MM.1S (cell line): ENCODE measurements around the gene TMEM245.

Experiments
- DNase-seq: peaks from one replicate; pipeline ENCODE4 v3.0.0-alpha.2; 2015
- H2AFZ ChIP-seq: fragments of 300-600 bp; sonication (generic); 2 replicates; pipeline ENCODE4 v1.6.0; 2016; ENCODE audit warnings: antibody characterized with exemption, low read length
- H3F3A ChIP-seq: fragments of 300-600 bp; sonication (generic); 2 replicates; pipeline ENCODE4 v1.6.1; 2016; ENCODE audit warnings: mild to moderate bottlenecking, antibody characterized with exemption, low read length, moderate library complexity, mixed read lengths; ENCODE audit not compliant: insufficient read depth
- H3K27ac ChIP-seq: fragments of 300-600 bp; sonication (generic); 2 replicates; pipeline ENCODE4 v1.5.1; 2016; ENCODE audit warnings: mild to moderate bottlenecking, low read length
- H3K27me3 ChIP-seq: fragments of 300-600 bp; sonication (generic); replicated peaks from 2 replicates; pipeline ENCODE4 v1.6.0; 2016; ENCODE audit warnings: low read length; ENCODE audit not compliant: insufficient read depth
- H3K36me3 ChIP-seq: fragments of 300-600 bp; sonication (generic); replicated peaks from 2 replicates; pipeline ENCODE4 v1.6.1; 2016; ENCODE audit warnings: mild to moderate bottlenecking, low read length, mixed read lengths; ENCODE audit not compliant: insufficient read depth
- H3K4me1 ChIP-seq: fragments of 300-600 bp; sonication (generic); 2 replicates; pipeline ENCODE4 v1.6.1; 2016; ENCODE audit warnings: low read length, mixed read lengths
- H3K4me2 ChIP-seq: fragments of 300-600 bp; sonication (generic); 2 replicates; pipeline ENCODE4 v1.6.0; 2016; ENCODE audit warnings: low read depth, low read length
- H3K4me3 ChIP-seq: fragments of 300-600 bp; sonication (generic); 2 replicates; pipeline ENCODE4 v1.5.1; 2016; ENCODE audit warnings: low read length, mixed read lengths
- H3K79me2 ChIP-seq: fragments of 300-600 bp; sonication (generic); 2 replicates; pipeline ENCODE4 v1.6.1; 2016; ENCODE audit warnings: mixed run types, low read length, mixed read lengths
- H3K9ac ChIP-seq: fragments of 300-600 bp; sonication (generic); 2 replicates; pipeline ENCODE4 v1.6.1; 2016; ENCODE audit warnings: low read length, mixed read lengths
- H3K9me2 ChIP-seq: fragments of 300-600 bp; sonication (generic); replicated peaks from 2 replicates; pipeline ENCODE4 v1.6.1; 2016; ENCODE audit warnings: mild to moderate bottlenecking, low read length, mixed read lengths; ENCODE audit not compliant: insufficient read depth
- H3K9me3 ChIP-seq: fragments of 300-600 bp; sonication (generic); replicated peaks from 2 replicates; pipeline ENCODE4 v1.6.1; 2016; ENCODE audit warnings: mild to moderate bottlenecking, low read length, mixed read lengths; ENCODE audit not compliant: insufficient read depth
- H4K20me1 ChIP-seq: fragments of 300-600 bp; sonication (generic); 2 replicates; pipeline ENCODE4 v1.6.1; 2016; ENCODE audit warnings: mild to moderate bottlenecking, low read length, moderate library complexity, mixed read lengths; ENCODE audit not compliant: insufficient read depth
- CTCF ChIP-seq: fragments of 300-600 bp; sonication (generic); IDR thresholded peaks from 2 replicates; pipeline ENCODE4 v1.5.1; 2016; ENCODE audit warnings: antibody characterized with exemption, low read length, mixed read lengths
- EZH2 ChIP-seq: fragments of 300-600 bp; sonication (generic); optimal IDR thresholded peaks from 2 replicates; pipeline ENCODE3; 2017; ENCODE audit warnings: low read depth, mild to moderate bottlenecking, antibody characterized with exemption, low read length, mixed read lengths
- EZH2phosphoT487 ChIP-seq: fragments of 300-600 bp; sonication (generic); IDR thresholded peaks from 2 replicates; pipeline ENCODE4 v1.6.1; 2018; ENCODE audit warnings: antibody characterized with exemption, low read length

The TMEM245 gene

GRCh38 chr9:109107402-109108240 lies 12.1 kb downstream of the TMEM245 start:
- H3K9me3 ChIP-seq: no peaks in the 10 kb centered on the region
- peaks cover 24% of the 10 kb centered on the region for H3K4me1 ChIP-seq
- H3K4me2 ChIP-seq: peak overlapping the region; percentile 28
- no peak overlapping the region for H2AFZ ChIP-seq
- peaks cover 5% of the 10 kb centered on the region; the same call in 1 of the 2 replicates for H3K36me3 ChIP-seq
- H3F3A ChIP-seq: peaks cover 8% of the 10 kb centered on the region; the same call in 1 of the 2 replicates
- peaks cover 79% of the 10 kb centered on the region for H3K79me2 ChIP-seq
- no peak overlapping the region for H3K4me3 ChIP-seq
- H3K9me2 ChIP-seq: no peaks in the 10 kb centered on the region
- DNase-seq: no peak
- peaks cover 12% of the 10 kb centered on the region for H4K20me1 ChIP-seq
- no peaks in the 10 kb centered on the region for H3K27me3 ChIP-seq
- TF ChIP-seq EZH2 (no peak), CTCF (no peak), EZH2phosphoT487 (no peak)
- H3K9ac ChIP-seq: no peak overlapping the region
- no peak overlapping the region for H3K27ac ChIP-seq

GRCh38 chr9:109101810-109102209 lies 17.9 kb downstream of the TMEM245 start:
- Histone ChIP-seq H3K4me3 (no peak overlapping the region), H3K4me2 (peak overlapping the region; percentile 11; the same call in 1 of the 2 replicates), H3K9ac (no peak overlapping the region), H3K36me3 (peaks cover 5% of the 10 kb centered on the region; the same call in 1 of the 2 replicates), H2AFZ (no peak overlapping the region), H3K79me2 (peaks cover 68% of the 10 kb centered on the region), H3K9me2 (no peaks in the 10 kb centered on the region), H3K27ac (peak overlapping the region; percentile 0; the same call in 1 of the 2 replicates), H3F3A (peaks cover 9% of the 10 kb centered on the region; the same call in 1 of the 2 replicates), H4K20me1 (no peaks in the 10 kb centered on the region), H3K4me1 (peaks cover 13% of the 10 kb centered on the region), H3K27me3 (no peaks in the 10 kb centered on the region), H3K9me3 (no peaks in the 10 kb centered on the region)
- peak; percentile 58 for DNase-seq
- no peak for TF ChIP-seq EZH2phosphoT487
- TF ChIP-seq CTCF: no peak
- no peak for TF ChIP-seq EZH2

DNA sequence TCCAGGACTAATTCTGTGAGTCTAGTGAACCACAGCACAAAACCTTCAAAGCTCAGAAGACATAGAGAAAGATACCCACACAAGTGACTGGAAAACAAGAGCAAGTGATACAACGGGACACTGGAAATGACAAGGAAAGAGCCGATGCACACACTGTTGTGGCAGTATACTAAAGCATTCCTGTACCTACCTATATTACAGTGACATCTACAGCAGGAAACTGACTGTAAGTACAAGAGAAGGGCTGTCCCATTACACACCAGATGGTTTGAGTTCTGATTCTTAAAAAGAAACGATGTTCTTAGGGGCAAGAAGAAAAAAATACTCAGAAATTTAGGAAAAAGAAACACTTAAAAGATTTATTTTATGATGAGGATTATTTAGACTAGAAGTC lies 18.5 kb downstream of the TMEM245 start:
- Histone ChIP-seq H3K9me2 (no peaks in the 10 kb centered on the region), H3F3A (peaks cover 9% of the 10 kb centered on the region; the same call in 1 of the 2 replicates), H3K9ac (no peak overlapping the region), H3K4me3 (no peak overlapping the region), H3K4me2 (peak overlapping the region; percentile 11; the same call in 1 of the 2 replicates), H3K27ac (no peak overlapping the region), H3K4me1 (peaks cover 13% of the 10 kb centered on the region), H2AFZ (no peak overlapping the region), H3K79me2 (peaks cover 63% of the 10 kb centered on the region), H3K27me3 (no peaks in the 10 kb centered on the region), H3K36me3 (peaks cover 5% of the 10 kb centered on the region; the same call in 1 of the 2 replicates), H4K20me1 (no peaks in the 10 kb centered on the region), H3K9me3 (no peaks in the 10 kb centered on the region)
- no peak for DNase-seq
- TF ChIP-seq EZH2phosphoT487: no peak
- no peak for TF ChIP-seq EZH2
- TF ChIP-seq CTCF: no peak
